Measurements from ENCODE around the gene CUX1. TPM values are rescaled to one million over a fixed set of nuclear protein-coding genes. Genes with fewer than 3 reads are reported as not detected.
"Not testable (repeated sequence)": the region's sequence is repeated elsewhere in the genome, so short reads cannot be mapped to it uniquely, and the experiment has no call there.

Gene CUX1

DNA sequence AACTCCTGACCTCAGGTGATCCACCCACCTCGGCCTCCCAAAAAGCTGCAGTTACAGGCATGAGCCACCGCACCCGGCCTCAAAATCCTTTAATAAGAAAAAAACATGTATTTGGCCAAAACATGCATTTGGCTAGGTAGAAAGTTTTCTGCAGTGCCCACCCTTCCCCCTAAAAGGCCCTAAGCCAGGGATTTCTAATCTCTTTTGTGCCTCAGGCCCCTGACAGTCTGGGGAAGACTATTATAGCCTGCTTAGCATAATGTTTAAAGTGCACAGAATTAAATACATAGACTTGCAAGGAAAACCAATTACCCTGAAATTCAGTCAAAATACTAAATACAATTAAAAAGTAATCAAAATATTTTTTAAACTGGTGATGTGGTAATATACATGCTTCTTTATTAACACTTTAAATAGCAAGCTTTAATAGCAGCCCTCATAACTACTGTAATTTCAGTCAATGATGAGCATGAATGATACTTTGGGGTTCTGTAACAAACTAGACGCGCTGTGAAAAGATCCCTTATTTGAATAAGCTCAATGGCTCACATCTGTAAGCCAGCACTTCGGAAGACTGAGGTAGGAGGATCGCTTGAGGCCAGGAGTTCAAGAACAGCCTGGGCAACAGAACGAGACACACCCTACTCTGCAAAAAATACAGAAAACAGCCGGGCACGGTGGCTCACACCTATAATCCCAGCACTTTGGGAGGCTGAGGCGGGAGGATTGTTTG lies 508.9 kb downstream of the CUX1 start:
- Histone ChIP-seq H3K27ac (replicated peaks) (no peak overlapping the region), H3K4me3 (replicated peaks; ENCODE audit: insufficient read depth, low read length) (no peak overlapping the region), H3K27me3 (ENCODE audit: insufficient read depth, poor library complexity, severe bottlenecking) (no peaks in the 10 kb centered on the region)
- DNase-seq (ENCODE audit: low read depth in 1 of 2, low spot score in 1 of 2): no peak
- TF ChIP-seq, protein P1, sequence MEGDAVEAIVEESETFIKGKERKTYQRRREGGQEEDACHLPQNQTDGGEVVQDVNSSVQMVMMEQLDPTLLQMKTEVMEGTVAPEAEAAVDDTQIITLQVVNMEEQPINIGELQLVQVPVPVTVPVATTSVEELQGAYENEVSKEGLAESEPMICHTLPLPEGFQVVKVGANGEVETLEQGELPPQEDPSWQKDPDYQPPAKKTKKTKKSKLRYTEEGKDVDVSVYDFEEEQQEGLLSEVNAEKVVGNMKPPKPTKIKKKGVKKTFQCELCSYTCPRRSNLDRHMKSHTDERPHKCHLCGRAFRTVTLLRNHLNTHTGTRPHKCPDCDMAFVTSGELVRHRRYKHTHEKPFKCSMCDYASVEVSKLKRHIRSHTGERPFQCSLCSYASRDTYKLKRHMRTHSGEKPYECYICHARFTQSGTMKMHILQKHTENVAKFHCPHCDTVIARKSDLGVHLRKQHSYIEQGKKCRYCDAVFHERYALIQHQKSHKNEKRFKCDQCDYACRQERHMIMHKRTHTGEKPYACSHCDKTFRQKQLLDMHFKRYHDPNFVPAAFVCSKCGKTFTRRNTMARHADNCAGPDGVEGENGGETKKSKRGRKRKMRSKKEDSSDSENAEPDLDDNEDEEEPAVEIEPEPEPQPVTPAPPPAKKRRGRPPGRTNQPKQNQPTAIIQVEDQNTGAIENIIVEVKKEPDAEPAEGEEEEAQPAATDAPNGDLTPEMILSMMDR (IDR thresholded peaks at IDR 0.05; ENCODE audit: insufficient read depth, low read length): no peak
- TF ChIP-seq GABPA (IDR thresholded peaks at IDR 0.05; ENCODE audit: low read depth): no peak

DNA sequence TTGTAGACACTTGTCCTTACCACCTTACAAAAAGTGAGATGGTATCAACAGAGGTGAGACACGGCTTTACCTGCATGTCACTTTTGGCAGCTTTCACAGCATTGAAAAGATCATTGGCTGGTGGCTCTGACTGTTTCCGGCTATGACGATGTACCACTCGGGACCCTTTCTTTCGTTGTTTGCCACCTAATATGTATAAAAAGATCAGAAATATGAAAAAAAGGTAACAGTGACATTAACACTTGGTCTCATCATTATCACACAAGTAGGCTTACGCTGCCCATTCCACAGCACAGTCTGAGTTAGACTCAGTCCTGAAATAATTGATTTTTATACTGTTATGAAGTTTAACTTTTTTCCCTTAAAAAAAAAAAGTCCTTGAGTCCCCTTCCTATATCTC lies 509.8 kb downstream of the CUX1 start:
- H3K27ac ChIP-seq (replicated peaks); H3K27me3 ChIP-seq (ENCODE audit: insufficient read depth, poor library complexity, severe bottlenecking); H3K4me3 ChIP-seq (replicated peaks; ENCODE audit: insufficient read depth, low read length); DNase-seq (ENCODE audit: low read depth in 1 of 2, low spot score in 1 of 2): not testable (repeated sequence)

DNA sequence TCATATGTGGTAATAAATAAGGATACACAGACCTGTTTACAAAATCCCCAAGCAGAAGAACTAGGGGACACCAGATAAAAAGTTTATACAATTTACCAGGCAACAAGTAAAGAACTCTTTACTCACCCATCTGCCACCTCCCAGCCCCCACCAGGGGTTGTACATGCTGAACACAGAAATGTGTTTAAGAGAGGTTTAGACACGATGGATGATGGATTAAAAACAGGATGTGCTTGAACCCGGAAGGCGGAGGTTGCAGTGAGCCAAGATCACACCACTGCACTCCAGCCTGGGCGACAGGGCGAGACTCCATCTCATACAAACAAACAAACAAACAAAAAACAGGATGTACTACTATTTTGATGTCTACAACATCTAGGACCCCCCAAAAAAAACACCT lies 511.4 kb downstream of the CUX1 start:
- H3K27ac ChIP-seq (replicated peaks); DNase-seq (ENCODE audit: low read depth in 1 of 2, low spot score in 1 of 2); H3K27me3 ChIP-seq (ENCODE audit: insufficient read depth, poor library complexity, severe bottlenecking); H3K4me3 ChIP-seq (replicated peaks; ENCODE audit: insufficient read depth, low read length): not testable (repeated sequence)

GRCh38 chr7:102329366-102329765 lies 511.9 kb downstream of the CUX1 start:
- peak in 1 of 2 experiments; percentile 76 for DNase-seq (ENCODE audit: low read depth in 1 of 2, low spot score in 1 of 2)
- not testable (repeated sequence) for H3K4me3 ChIP-seq (replicated peaks; ENCODE audit: insufficient read depth, low read length); H3K27me3 ChIP-seq (ENCODE audit: insufficient read depth, poor library complexity, severe bottlenecking); H3K27ac ChIP-seq (replicated peaks)

DNA sequence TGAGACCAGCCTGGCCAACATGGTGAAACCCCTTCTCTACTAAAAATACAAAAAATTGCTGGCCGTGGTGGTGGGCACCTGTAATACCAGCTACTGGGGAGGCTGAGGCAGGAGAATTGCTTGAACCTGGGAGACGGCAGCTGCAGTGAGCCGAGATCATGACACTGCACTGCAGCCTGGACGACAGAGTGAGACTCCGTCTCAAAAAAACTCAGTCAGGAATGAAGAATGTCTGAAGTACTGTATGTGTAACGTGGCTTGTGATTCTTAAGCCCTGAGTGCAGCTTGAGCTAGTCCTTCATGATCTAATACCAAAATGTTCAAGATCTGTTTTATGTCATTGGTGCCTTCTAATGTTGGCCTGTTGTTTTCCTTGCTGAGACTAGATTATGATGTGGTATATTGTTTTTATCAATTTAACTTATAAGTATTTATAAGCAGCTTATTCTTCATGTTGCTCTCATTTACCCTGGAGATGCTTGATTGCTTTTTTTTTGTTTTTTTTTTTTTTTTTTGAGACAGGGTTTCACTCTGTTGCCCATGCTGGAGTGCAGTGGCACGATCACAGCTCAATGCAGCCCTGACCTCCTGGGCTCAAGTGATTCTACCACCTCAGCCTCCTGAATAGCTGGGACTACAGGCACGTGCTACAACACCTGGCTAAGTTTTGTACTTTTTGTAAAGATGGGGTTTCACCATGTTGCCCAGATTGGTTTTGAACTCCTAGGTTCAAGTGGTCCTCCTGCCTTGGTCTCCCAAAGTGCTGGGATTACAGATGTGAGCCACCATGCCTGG lies 513.4 kb downstream of the CUX1 start:
- H3K27ac ChIP-seq (replicated peaks); H3K4me3 ChIP-seq (replicated peaks; ENCODE audit: insufficient read depth, low read length); H3K27me3 ChIP-seq (ENCODE audit: insufficient read depth, poor library complexity, severe bottlenecking); DNase-seq (ENCODE audit: low read depth in 1 of 2, low spot score in 1 of 2): not testable (repeated sequence)

Small RNA genes lying within 50 kb of the gene (microRNA-seq; reads per million reads assigned to microRNA genes)
- gene MIR4285: not detected

Measured in HL-60 (cell line).